RWPE1 (cell line): Measurements from ENCODE around the gene FERMT2.

Experiments
- CTCF ChIA-PET: fragments of 350-600 bp; sonication (Branson Sonifier 250); formaldehyde crosslinking; extraction: SDS; loops from one replicate; lab custom pipeline; 2021; lab: Yijun Ruan, JAX
- POLR2A ChIA-PET: fragments of 400-600 bp; formaldehyde crosslinking; extraction: SDS; loops from one replicate; lab custom pipeline; 2020; ENCODE audit warnings: antibody characterized with exemption; ENCODE audit not compliant: low non-redundant PET; lab: Yijun Ruan, JAX
- DNase-seq: peaks from one replicate; pipeline ENCODE4 v3.0.0; 2012; ENCODE audit warnings: low spot score
- H3K27ac ChIP-seq: fragments of 450-650 bp; 2 replicates; pipeline ENCODE4 v1.5.1; 2017
- TF ChIP-seq, protein P1 (sequence below): fragments of 450-650 bp; conservative IDR thresholded peaks from 2 replicates; pipeline ENCODE4 v1.5.1; 2017; ENCODE audit warnings: low read depth, mild to moderate bottlenecking

Gene FERMT2

GRCh38 chr14:52878469-52878868 is 72.4 kb downstream of the FERMT2 start:
- TF ChIP-seq, protein P1, sequence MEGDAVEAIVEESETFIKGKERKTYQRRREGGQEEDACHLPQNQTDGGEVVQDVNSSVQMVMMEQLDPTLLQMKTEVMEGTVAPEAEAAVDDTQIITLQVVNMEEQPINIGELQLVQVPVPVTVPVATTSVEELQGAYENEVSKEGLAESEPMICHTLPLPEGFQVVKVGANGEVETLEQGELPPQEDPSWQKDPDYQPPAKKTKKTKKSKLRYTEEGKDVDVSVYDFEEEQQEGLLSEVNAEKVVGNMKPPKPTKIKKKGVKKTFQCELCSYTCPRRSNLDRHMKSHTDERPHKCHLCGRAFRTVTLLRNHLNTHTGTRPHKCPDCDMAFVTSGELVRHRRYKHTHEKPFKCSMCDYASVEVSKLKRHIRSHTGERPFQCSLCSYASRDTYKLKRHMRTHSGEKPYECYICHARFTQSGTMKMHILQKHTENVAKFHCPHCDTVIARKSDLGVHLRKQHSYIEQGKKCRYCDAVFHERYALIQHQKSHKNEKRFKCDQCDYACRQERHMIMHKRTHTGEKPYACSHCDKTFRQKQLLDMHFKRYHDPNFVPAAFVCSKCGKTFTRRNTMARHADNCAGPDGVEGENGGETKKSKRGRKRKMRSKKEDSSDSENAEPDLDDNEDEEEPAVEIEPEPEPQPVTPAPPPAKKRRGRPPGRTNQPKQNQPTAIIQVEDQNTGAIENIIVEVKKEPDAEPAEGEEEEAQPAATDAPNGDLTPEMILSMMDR, result no peak
- CTCF ChIA-PET, result no interaction called here
- H3K27ac ChIP-seq, result no peak overlapping the region
- DNase-seq, result no peak
- POLR2A ChIA-PET, result no interaction called here

GRCh38 chr14:52877628-52878027 is 73.2 kb downstream of the FERMT2 start:
- TF ChIP-seq, protein P1, result no peak
- CTCF ChIA-PET, result no interaction called here
- POLR2A ChIA-PET, result no interaction called here
- no peak for DNase-seq
- H3K27ac ChIP-seq, result no peak overlapping the region

GRCh38 chr14:52876806-52877205 is 74.0 kb downstream of the FERMT2 start:
- H3K27ac ChIP-seq, result no peak overlapping the region
- DNase-seq, result no peak
- POLR2A ChIA-PET, result no interaction called here
- CTCF ChIA-PET, result no interaction called here
- TF ChIP-seq, protein P1, result no peak

- TF ChIP-seq, protein P1, result no peak
- no peak for DNase-seq
- ChIA-PET POLR2A (no interaction called here), CTCF (no interaction called here)
- H3K27ac ChIP-seq, result no peak overlapping the region
Measured at GRCh38 chr14:52876311-52876710, 74.5 kb downstream of the FERMT2 start.

GRCh38 chr14:52875707-52876106 is 75.1 kb downstream of the FERMT2 start:
- no peak for DNase-seq
- ChIA-PET CTCF (no interaction called here), POLR2A (no interaction called here)
- TF ChIP-seq, protein P1, result no peak
- H3K27ac ChIP-seq, result no peak overlapping the region

GRCh38 chr14:52874389-52874788 is 76.5 kb downstream of the FERMT2 start:
- ChIA-PET POLR2A (interaction anchor here (0.7 kb wide), 1 partner anchor 26 kb away, joined by 7 read pairs; no protein-coding TSS in a partner anchor), CTCF (no interaction called here)
- H3K27ac ChIP-seq, result no peak overlapping the region
- TF ChIP-seq, protein P1, result no peak
- no peak for DNase-seq
